ENCODE measurements around the gene SRRT.

Gene SRRT

DNA sequence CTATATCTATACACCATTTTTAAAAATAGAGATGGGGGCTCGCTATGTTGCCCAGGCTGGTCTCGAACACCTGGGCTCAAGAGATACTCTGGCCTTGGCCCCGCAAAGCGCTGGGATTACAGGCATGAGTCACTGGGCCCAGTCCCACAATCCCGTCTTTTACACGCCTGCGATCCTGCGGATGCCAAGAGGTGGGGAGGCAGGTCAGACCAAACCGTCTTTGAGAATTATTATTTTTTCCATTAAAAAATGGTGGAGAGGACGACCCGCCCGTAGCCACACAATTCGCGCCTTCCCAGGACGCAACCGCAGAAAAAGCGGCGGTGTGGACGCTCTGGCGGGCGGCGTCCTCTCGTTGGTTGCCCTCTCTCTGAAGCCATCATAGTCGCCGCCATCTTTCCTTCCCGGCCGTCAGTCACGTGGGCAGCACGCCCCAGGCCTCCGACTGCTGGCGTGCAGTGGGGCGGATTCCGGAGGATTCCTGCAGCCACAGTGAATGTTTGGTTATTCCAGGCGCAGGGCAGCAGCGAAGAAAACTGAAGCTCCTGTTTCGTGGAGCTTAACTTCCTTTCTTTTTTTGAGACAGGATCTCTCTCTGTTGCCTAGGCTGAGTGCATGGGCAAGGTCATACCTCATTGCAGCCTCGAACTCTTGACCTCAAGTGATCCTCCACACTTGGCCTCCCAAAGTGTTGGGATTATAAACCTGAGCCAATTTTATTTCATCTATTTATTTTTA lies 37.6 kb upstream of the SRRT start (continued):
- TF ChIP-seq, protein P1, sequence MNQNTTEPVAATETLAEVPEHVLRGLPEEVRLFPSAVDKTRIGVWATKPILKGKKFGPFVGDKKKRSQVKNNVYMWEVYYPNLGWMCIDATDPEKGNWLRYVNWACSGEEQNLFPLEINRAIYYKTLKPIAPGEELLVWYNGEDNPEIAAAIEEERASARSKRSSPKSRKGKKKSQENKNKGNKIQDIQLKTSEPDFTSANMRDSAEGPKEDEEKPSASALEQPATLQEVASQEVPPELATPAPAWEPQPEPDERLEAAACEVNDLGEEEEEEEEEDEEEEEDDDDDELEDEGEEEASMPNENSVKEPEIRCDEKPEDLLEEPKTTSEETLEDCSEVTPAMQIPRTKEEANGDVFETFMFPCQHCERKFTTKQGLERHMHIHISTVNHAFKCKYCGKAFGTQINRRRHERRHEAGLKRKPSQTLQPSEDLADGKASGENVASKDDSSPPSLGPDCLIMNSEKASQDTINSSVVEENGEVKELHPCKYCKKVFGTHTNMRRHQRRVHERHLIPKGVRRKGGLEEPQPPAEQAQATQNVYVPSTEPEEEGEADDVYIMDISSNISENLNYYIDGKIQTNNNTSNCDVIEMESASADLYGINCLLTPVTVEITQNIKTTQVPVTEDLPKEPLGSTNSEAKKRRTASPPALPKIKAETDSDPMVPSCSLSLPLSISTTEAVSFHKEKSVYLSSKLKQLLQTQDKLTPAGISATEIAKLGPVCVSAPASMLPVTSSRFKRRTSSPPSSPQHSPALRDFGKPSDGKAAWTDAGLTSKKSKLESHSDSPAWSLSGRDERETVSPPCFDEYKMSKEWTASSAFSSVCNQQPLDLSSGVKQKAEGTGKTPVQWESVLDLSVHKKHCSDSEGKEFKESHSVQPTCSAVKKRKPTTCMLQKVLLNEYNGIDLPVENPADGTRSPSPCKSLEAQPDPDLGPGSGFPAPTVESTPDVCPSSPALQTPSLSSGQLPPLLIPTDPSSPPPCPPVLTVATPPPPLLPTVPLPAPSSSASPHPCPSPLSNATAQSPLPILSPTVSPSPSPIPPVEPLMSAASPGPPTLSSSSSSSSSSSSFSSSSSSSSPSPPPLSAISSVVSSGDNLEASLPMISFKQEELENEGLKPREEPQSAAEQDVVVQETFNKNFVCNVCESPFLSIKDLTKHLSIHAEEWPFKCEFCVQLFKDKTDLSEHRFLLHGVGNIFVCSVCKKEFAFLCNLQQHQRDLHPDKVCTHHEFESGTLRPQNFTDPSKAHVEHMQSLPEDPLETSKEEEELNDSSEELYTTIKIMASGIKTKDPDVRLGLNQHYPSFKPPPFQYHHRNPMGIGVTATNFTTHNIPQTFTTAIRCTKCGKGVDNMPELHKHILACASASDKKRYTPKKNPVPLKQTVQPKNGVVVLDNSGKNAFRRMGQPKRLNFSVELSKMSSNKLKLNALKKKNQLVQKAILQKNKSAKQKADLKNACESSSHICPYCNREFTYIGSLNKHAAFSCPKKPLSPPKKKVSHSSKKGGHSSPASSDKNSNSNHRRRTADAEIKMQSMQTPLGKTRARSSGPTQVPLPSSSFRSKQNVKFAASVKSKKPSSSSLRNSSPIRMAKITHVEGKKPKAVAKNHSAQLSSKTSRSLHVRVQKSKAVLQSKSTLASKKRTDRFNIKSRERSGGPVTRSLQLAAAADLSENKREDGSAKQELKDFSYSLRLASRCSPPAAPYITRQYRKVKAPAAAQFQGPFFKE (tag by site-specific recombination; IDR thresholded peaks at IDR 0.05; ENCODE audit: borderline replicate concordance), result no peak
- TF ChIP-seq ZNF521 (tag by site-specific recombination; IDR thresholded peaks at IDR 0.05) (no peak), ZBTB20 (tag by site-specific recombination; IDR thresholded peaks at IDR 0.05) (peak; percentile 82), ZNF354C (tag by site-specific recombination; IDR thresholded peaks at IDR 0.05; ENCODE audit: borderline replicate concordance, low read depth) (no peak), ZNF830 (tag by site-specific recombination; IDR thresholded peaks at IDR 0.05; ENCODE audit: low read depth) (no peak), ZFP37 (tag by site-specific recombination; IDR thresholded peaks at IDR 0.05) (peak; percentile 91), ZNF112 (tag by site-specific recombination; IDR thresholded peaks at IDR 0.05) (no peak), KLF7 (tag by site-specific recombination; IDR thresholded peaks at IDR 0.05; ENCODE audit: borderline replicate concordance) (peak; percentile 91), SCRT2 (tag by site-specific recombination; IDR thresholded peaks at IDR 0.05) (0 out of 2 replicates have a peak, but pooled peaks have one; percentile 30), ZBTB21 (tag by site-specific recombination; IDR thresholded peaks at IDR 0.05) (peak; percentile 71), ZNF501 (tag by site-specific recombination; IDR thresholded peaks at IDR 0.05) (peak; percentile 98), ZNF169 (tag by site-specific recombination; IDR thresholded peaks at IDR 0.05) (no peak), ZNF843 (tag by site-specific recombination; IDR thresholded peaks at IDR 0.05) (peak; percentile 55; the same call in 1 of the 2 replicates), YY1 (tag by site-specific recombination; IDR thresholded peaks at IDR 0.05) (peak; percentile 99), EGR2 (tag by site-specific recombination; IDR thresholded peaks at IDR 0.05; ENCODE audit: low read depth) (no peak)
- TF ChIP-seq, protein P2, sequence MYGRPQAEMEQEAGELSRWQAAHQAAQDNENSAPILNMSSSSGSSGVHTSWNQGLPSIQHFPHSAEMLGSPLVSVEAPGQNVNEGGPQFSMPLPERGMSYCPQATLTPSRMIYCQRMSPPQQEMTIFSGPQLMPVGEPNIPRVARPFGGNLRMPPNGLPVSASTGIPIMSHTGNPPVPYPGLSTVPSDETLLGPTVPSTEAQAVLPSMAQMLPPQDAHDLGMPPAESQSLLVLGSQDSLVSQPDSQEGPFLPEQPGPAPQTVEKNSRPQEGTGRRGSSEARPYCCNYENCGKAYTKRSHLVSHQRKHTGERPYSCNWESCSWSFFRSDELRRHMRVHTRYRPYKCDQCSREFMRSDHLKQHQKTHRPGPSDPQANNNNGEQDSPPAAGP (tag by site-specific recombination; IDR thresholded peaks at IDR 0.05), result peak; percentile 97
- TF ChIP-seq, protein P3, sequence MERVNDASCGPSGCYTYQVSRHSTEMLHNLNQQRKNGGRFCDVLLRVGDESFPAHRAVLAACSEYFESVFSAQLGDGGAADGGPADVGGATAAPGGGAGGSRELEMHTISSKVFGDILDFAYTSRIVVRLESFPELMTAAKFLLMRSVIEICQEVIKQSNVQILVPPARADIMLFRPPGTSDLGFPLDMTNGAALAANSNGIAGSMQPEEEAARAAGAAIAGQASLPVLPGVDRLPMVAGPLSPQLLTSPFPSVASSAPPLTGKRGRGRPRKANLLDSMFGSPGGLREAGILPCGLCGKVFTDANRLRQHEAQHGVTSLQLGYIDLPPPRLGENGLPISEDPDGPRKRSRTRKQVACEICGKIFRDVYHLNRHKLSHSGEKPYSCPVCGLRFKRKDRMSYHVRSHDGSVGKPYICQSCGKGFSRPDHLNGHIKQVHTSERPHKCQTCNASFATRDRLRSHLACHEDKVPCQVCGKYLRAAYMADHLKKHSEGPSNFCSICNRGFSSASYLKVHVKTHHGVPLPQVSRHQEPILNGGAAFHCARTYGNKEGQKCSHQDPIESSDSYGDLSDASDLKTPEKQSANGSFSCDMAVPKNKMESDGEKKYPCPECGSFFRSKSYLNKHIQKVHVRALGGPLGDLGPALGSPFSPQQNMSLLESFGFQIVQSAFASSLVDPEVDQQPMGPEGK (tag by site-specific recombination; IDR thresholded peaks at IDR 0.05), result peak; percentile 76; the same call in 1 of the 2 replicates
- TF ChIP-seq, protein P4, sequence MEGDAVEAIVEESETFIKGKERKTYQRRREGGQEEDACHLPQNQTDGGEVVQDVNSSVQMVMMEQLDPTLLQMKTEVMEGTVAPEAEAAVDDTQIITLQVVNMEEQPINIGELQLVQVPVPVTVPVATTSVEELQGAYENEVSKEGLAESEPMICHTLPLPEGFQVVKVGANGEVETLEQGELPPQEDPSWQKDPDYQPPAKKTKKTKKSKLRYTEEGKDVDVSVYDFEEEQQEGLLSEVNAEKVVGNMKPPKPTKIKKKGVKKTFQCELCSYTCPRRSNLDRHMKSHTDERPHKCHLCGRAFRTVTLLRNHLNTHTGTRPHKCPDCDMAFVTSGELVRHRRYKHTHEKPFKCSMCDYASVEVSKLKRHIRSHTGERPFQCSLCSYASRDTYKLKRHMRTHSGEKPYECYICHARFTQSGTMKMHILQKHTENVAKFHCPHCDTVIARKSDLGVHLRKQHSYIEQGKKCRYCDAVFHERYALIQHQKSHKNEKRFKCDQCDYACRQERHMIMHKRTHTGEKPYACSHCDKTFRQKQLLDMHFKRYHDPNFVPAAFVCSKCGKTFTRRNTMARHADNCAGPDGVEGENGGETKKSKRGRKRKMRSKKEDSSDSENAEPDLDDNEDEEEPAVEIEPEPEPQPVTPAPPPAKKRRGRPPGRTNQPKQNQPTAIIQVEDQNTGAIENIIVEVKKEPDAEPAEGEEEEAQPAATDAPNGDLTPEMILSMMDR (tag by site-specific recombination; IDR thresholded peaks at IDR 0.05), result no peak
- TF ChIP-seq, protein P5, sequence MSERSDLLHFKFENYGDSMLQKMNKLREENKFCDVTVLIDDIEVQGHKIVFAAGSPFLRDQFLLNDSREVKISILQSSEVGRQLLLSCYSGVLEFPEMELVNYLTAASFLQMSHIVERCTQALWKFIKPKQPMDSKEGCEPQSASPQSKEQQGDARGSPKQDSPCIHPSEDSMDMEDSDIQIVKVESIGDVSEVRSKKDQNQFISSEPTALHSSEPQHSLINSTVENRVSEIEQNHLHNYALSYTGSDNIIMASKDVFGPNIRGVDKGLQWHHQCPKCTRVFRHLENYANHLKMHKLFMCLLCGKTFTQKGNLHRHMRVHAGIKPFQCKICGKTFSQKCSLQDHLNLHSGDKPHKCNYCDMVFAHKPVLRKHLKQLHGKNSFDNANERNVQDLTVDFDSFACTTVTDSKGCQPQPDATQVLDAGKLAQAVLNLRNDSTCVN (tag by site-specific recombination; optimal IDR thresholded peaks at IDR 0.05), result peak; percentile 47
- TF ChIP-seq, protein P6, sequence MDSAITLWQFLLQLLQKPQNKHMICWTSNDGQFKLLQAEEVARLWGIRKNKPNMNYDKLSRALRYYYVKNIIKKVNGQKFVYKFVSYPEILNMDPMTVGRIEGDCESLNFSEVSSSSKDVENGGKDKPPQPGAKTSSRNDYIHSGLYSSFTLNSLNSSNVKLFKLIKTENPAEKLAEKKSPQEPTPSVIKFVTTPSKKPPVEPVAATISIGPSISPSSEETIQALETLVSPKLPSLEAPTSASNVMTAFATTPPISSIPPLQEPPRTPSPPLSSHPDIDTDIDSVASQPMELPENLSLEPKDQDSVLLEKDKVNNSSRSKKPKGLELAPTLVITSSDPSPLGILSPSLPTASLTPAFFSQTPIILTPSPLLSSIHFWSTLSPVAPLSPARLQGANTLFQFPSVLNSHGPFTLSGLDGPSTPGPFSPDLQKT (IDR thresholded peaks at IDR 0.05; ENCODE audit: borderline replicate concordance, low read depth, low read length), result no peak
- TF ChIP-seq, protein P7, sequence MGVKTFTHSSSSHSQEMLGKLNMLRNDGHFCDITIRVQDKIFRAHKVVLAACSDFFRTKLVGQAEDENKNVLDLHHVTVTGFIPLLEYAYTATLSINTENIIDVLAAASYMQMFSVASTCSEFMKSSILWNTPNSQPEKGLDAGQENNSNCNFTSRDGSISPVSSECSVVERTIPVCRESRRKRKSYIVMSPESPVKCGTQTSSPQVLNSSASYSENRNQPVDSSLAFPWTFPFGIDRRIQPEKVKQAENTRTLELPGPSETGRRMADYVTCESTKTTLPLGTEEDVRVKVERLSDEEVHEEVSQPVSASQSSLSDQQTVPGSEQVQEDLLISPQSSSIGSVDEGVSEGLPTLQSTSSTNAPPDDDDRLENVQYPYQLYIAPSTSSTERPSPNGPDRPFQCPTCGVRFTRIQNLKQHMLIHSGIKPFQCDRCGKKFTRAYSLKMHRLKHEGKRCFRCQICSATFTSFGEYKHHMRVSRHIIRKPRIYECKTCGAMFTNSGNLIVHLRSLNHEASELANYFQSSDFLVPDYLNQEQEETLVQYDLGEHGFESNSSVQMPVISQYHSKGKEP (tag by site-specific recombination; IDR thresholded peaks at IDR 0.05), result peak; percentile 41; the same call in 1 of the 2 replicates
- TF ChIP-seq, protein P8, sequence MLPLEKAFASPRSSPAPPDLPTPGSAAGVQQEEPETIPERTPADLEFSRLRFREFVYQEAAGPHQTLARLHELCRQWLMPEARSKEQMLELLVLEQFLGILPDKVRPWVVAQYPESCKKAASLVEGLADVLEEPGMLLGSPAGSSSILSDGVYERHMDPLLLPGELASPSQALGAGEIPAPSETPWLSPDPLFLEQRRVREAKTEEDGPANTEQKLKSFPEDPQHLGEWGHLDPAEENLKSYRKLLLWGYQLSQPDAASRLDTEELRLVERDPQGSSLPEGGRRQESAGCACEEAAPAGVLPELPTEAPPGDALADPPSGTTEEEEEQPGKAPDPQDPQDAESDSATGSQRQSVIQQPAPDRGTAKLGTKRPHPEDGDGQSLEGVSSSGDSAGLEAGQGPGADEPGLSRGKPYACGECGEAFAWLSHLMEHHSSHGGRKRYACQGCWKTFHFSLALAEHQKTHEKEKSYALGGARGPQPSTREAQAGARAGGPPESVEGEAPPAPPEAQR (tag by site-specific recombination; IDR thresholded peaks at IDR 0.05), result peak; percentile 82

Measured in HEK293 (cell line).